ENCODE data around the gene GFOD1. TPM values are rescaled to one million over a fixed set of nuclear protein-coding genes. Genes with fewer than 3 reads are reported as not detected.

GFOD1 gene
- polyA plus RNA-seq, 1 donor from 2014 or later: 7.0 TPM

DNA sequence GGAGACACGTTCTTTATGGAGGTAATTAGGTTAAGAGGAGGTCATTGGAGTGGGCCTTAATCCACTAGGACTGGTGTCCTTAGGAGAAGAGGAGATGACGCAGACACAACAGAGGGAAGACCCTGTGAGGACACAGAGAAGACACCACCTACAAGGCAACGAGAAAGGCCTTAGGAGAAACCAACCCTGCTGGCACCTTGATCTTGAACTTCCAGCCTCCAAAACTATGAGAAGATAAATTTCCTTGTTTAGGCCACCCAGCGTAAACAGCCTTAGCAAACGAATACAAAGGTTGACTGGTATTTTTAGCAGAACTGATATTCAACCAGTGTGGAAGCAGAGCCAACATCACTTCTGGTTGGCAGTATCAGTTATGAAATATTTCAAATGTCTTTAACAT lies 75.2 kb downstream of the GFOD1 start:
- H3K79me2 ChIP-seq (replicated peaks; ENCODE audit: insufficient read depth, low read length): no peaks in the 10 kb centered on the region
- no peak overlapping the region for H2AFZ ChIP-seq (ENCODE audit: low read depth, low read length)
- H3K27ac ChIP-seq (ENCODE audit: low read length): peak overlapping the region; percentile 73
- TF ChIP-seq SMC3 (conservative IDR thresholded peaks at IDR 0.05; ENCODE audit: poor library complexity): no peak
- H3K27me3 ChIP-seq (ENCODE audit: insufficient read depth, low read depth, low read length): no peaks in the 10 kb centered on the region
- no peaks in the 10 kb centered on the region for H3K9me3 ChIP-seq (ENCODE audit: low read length)
- peak overlapping the region; percentile 7 for H3K4me2 ChIP-seq (ENCODE audit: low read length)
- H4K20me1 ChIP-seq (ENCODE audit: insufficient read depth): no peaks in the 10 kb centered on the region
- no peaks in the 10 kb centered on the region for H3K9me2 ChIP-seq (ENCODE audit: insufficient read depth, low read length)
- no peaks in the 10 kb centered on the region for H3F3A ChIP-seq (ENCODE audit: insufficient read depth, low read length, poor library complexity, severe bottlenecking)
- H3K4me3 ChIP-seq (ENCODE audit: low read length): peak overlapping the region; percentile 36
- peak overlapping the region; percentile 33 for H3K9ac ChIP-seq (ENCODE audit: low read length)
- no peaks in the 10 kb centered on the region for H3K36me3 ChIP-seq (ENCODE audit: insufficient read depth, low read length)

DNA sequence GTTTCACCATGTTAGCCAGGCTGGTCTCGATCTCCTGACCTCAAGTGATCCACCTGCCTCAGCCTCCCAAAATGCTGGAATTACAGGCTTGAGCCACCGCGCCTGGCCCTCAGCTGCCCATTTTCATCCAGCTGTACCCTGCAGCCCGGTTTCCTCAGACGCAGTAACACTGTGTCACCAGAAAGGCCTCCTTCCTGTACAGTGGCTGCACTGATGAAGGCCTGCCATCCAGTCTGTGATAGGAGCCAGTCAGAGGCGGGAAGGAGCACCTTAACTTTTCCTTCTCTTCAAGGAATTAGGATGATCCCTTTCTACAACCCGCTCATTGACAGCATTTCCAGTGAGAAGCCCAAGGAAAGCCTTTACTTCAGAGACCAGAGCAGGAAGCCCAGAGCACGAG lies 75.9 kb downstream of the GFOD1 start:
- Histone ChIP-seq H3K4me3 (ENCODE audit: low read length) (no peak overlapping the region), H3K36me3 (ENCODE audit: insufficient read depth, low read length) (no peaks in the 10 kb centered on the region), H3K4me2 (ENCODE audit: low read length) (no peak overlapping the region), H3K9me2 (ENCODE audit: insufficient read depth, low read length) (no peaks in the 10 kb centered on the region), H3K9me3 (ENCODE audit: low read length) (no peaks in the 10 kb centered on the region), H2AFZ (ENCODE audit: low read depth, low read length) (no peak overlapping the region), H3K9ac (ENCODE audit: low read length) (no peak overlapping the region), H3F3A (ENCODE audit: insufficient read depth, low read length, poor library complexity, severe bottlenecking) (no peaks in the 10 kb centered on the region), H4K20me1 (ENCODE audit: insufficient read depth) (no peaks in the 10 kb centered on the region), H3K79me2 (replicated peaks; ENCODE audit: insufficient read depth, low read length) (no peaks in the 10 kb centered on the region), H3K27me3 (ENCODE audit: insufficient read depth, low read depth, low read length) (no peaks in the 10 kb centered on the region), H3K27ac (ENCODE audit: low read length) (peak overlapping the region; percentile 73)
- TF ChIP-seq, protein P1, sequence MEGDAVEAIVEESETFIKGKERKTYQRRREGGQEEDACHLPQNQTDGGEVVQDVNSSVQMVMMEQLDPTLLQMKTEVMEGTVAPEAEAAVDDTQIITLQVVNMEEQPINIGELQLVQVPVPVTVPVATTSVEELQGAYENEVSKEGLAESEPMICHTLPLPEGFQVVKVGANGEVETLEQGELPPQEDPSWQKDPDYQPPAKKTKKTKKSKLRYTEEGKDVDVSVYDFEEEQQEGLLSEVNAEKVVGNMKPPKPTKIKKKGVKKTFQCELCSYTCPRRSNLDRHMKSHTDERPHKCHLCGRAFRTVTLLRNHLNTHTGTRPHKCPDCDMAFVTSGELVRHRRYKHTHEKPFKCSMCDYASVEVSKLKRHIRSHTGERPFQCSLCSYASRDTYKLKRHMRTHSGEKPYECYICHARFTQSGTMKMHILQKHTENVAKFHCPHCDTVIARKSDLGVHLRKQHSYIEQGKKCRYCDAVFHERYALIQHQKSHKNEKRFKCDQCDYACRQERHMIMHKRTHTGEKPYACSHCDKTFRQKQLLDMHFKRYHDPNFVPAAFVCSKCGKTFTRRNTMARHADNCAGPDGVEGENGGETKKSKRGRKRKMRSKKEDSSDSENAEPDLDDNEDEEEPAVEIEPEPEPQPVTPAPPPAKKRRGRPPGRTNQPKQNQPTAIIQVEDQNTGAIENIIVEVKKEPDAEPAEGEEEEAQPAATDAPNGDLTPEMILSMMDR (IDR thresholded peaks at IDR 0.05; ENCODE audit: poor library complexity, severe bottlenecking): no peak
- no peak for TF ChIP-seq TAF1 (IDR thresholded peaks at IDR 0.05; ENCODE audit: low read depth)
- no peak for TF ChIP-seq EP300 (conservative IDR thresholded peaks at IDR 0.05; ENCODE audit: poor library complexity, severe bottlenecking)
- no peak for TF ChIP-seq MXI1 (conservative IDR thresholded peaks at IDR 0.05; ENCODE audit: poor library complexity, severe bottlenecking)
- no peak for TF ChIP-seq RAD21 (conservative IDR thresholded peaks at IDR 0.05)
- TF ChIP-seq, protein P2, sequence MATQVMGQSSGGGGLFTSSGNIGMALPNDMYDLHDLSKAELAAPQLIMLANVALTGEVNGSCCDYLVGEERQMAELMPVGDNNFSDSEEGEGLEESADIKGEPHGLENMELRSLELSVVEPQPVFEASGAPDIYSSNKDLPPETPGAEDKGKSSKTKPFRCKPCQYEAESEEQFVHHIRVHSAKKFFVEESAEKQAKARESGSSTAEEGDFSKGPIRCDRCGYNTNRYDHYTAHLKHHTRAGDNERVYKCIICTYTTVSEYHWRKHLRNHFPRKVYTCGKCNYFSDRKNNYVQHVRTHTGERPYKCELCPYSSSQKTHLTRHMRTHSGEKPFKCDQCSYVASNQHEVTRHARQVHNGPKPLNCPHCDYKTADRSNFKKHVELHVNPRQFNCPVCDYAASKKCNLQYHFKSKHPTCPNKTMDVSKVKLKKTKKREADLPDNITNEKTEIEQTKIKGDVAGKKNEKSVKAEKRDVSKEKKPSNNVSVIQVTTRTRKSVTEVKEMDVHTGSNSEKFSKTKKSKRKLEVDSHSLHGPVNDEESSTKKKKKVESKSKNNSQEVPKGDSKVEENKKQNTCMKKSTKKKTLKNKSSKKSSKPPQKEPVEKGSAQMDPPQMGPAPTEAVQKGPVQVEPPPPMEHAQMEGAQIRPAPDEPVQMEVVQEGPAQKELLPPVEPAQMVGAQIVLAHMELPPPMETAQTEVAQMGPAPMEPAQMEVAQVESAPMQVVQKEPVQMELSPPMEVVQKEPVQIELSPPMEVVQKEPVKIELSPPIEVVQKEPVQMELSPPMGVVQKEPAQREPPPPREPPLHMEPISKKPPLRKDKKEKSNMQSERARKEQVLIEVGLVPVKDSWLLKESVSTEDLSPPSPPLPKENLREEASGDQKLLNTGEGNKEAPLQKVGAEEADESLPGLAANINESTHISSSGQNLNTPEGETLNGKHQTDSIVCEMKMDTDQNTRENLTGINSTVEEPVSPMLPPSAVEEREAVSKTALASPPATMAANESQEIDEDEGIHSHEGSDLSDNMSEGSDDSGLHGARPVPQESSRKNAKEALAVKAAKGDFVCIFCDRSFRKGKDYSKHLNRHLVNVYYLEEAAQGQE (IDR thresholded peaks at IDR 0.05; ENCODE audit: borderline replicate concordance): no peak
- no peak for TF ChIP-seq EZH2 (IDR thresholded peaks at IDR 0.05; ENCODE audit: borderline replicate concordance, insufficient read depth, low read length, poor library complexity, severe bottlenecking)
- no peak for TF ChIP-seq POLR2AphosphoS5 (IDR thresholded peaks at IDR 0.05)

DNA sequence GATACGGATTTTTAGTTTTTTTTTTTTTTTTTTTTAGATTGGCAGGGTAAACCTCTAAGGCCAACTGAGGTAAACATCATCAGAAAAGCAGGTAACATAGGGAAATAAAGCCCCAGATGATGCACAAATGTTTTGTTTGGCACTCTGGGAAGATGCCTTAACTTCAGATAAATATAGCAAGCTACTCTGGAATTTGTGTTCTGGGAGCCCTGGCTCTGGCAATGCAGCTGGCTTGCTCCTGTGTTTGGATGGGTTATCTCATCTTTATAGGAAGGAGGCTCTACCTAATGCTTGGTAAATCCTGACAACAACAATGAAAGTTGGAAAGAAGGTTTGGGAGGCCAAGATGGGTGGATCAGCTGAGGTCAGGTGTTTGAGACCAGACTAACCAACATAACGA lies 77.4 kb downstream of the GFOD1 start:
- H3K27me3 ChIP-seq (ENCODE audit: insufficient read depth, low read depth, low read length): no peaks in the 10 kb centered on the region
- H3K36me3 ChIP-seq (ENCODE audit: insufficient read depth, low read length): no peaks in the 10 kb centered on the region
- no peaks in the 10 kb centered on the region for H4K20me1 ChIP-seq (ENCODE audit: insufficient read depth)
- H3K27ac ChIP-seq (ENCODE audit: low read length): no peak overlapping the region
- H3K4me2 ChIP-seq (ENCODE audit: low read length): no peak overlapping the region
- H3K79me2 ChIP-seq (replicated peaks; ENCODE audit: insufficient read depth, low read length): no peaks in the 10 kb centered on the region
- no peaks in the 10 kb centered on the region for H3K9me3 ChIP-seq (ENCODE audit: low read length)
- TF ChIP-seq EZH2 (IDR thresholded peaks at IDR 0.05; ENCODE audit: borderline replicate concordance, insufficient read depth, low read length, poor library complexity, severe bottlenecking) (no peak), TAF1 (IDR thresholded peaks at IDR 0.05; ENCODE audit: low read depth) (no peak), EP300 (conservative IDR thresholded peaks at IDR 0.05; ENCODE audit: poor library complexity, severe bottlenecking) (no peak), POLR2AphosphoS5 (IDR thresholded peaks at IDR 0.05) (no peak), SMC3 (conservative IDR thresholded peaks at IDR 0.05; ENCODE audit: poor library complexity) (no peak), MXI1 (conservative IDR thresholded peaks at IDR 0.05; ENCODE audit: poor library complexity, severe bottlenecking) (no peak), RAD21 (conservative IDR thresholded peaks at IDR 0.05) (no peak)
- TF ChIP-seq, protein P1 (IDR thresholded peaks at IDR 0.05; ENCODE audit: poor library complexity, severe bottlenecking): no peak
- TF ChIP-seq, protein P2 (IDR thresholded peaks at IDR 0.05; ENCODE audit: borderline replicate concordance): no peak
- H2AFZ ChIP-seq (ENCODE audit: low read depth, low read length): no peak overlapping the region
- H3F3A ChIP-seq (ENCODE audit: insufficient read depth, low read length, poor library complexity, severe bottlenecking): no peaks in the 10 kb centered on the region
- no peak overlapping the region for H3K9ac ChIP-seq (ENCODE audit: low read length)
- no peak overlapping the region for H3K4me3 ChIP-seq (ENCODE audit: low read length)
- no peaks in the 10 kb centered on the region for H3K9me2 ChIP-seq (ENCODE audit: insufficient read depth, low read length)
